ENCODE results near the gene C1RL.
"Not testable (repeated sequence)": the region's sequence is repeated elsewhere in the genome, so short reads cannot be mapped to it uniquely, and the experiment has no call there.

C1RL gene

GRCh38 chr12:7066596-7066995 lies 42.4 kb downstream of the C1RL start:
- Mint-ChIP-seq H3K27ac (no peak overlapping the region), H3K36me3 (ENCODE audit: low read depth) (no peaks in the 10 kb centered on the region)

GRCh38 chr12:7065073-7065623 lies 43.9 kb downstream of the C1RL start:
- H3K4me3 Mint-ChIP-seq = no peak overlapping the region
- H3K4me1 Mint-ChIP-seq (ENCODE audit: low read depth) = no peaks in the 10 kb centered on the region
- H3K36me3 Mint-ChIP-seq (ENCODE audit: low read depth) = no peaks in the 10 kb centered on the region
- H3K27ac Mint-ChIP-seq = no peak overlapping the region
- H3K9me3 Mint-ChIP-seq = no peaks in the 10 kb centered on the region
- DNase-seq (ENCODE audit: low spot score) = no peak
- peaks cover 12% of the 10 kb centered on the region for H3K27me3 Mint-ChIP-seq (ENCODE audit: low read depth)

More at GRCh38 chr12:7066596-7066995, 42.4 kb downstream of the C1RL start:
- Mint-ChIP-seq H3K4me3 (no peak overlapping the region), H3K9me3 (no peaks in the 10 kb centered on the region), H3K27me3 (ENCODE audit: low read depth) (peaks cover 7% of the 10 kb centered on the region), H3K4me1 (ENCODE audit: low read depth) (no peaks in the 10 kb centered on the region)
- no peak for DNase-seq (ENCODE audit: low spot score)

- no peaks in the 10 kb centered on the region for H3K9me3 Mint-ChIP-seq
- H3K36me3 Mint-ChIP-seq (ENCODE audit: low read depth) = no peaks in the 10 kb centered on the region
- no peaks in the 10 kb centered on the region for H3K4me1 Mint-ChIP-seq (ENCODE audit: low read depth)
- DNase-seq (ENCODE audit: low spot score) = no peak
- no peak overlapping the region for H3K27ac Mint-ChIP-seq
- peaks cover 17% of the 10 kb centered on the region for H3K27me3 Mint-ChIP-seq (ENCODE audit: low read depth)
- H3K4me3 Mint-ChIP-seq = no peak overlapping the region
Observed at GRCh38 chr12:7064516-7064915, 44.5 kb downstream of the C1RL start.

GRCh38 chr12:7061596-7061995 lies 47.4 kb downstream of the C1RL start:
- Mint-ChIP-seq H3K36me3 (ENCODE audit: low read depth) (no peaks in the 10 kb centered on the region), H3K9me3 (no peaks in the 10 kb centered on the region), H3K27ac (no peak overlapping the region), H3K4me3 (no peak overlapping the region), H3K4me1 (ENCODE audit: low read depth) (no peaks in the 10 kb centered on the region), H3K27me3 (ENCODE audit: low read depth) (peaks cover 22% of the 10 kb centered on the region)
- no peak for DNase-seq (ENCODE audit: low spot score)

- Mint-ChIP-seq H3K4me1 (ENCODE audit: low read depth) (no peaks in the 10 kb centered on the region), H3K9me3 (no peaks in the 10 kb centered on the region), H3K36me3 (ENCODE audit: low read depth) (no peaks in the 10 kb centered on the region), H3K27ac (no peak overlapping the region), H3K27me3 (ENCODE audit: low read depth) (peaks cover 22% of the 10 kb centered on the region), H3K4me3 (no peak overlapping the region)
- no peak for DNase-seq (ENCODE audit: low spot score)
Observed at GRCh38 chr12:7061138-7061537, 47.9 kb downstream of the C1RL start.

GRCh38 chr12:7060353-7060954 lies 48.6 kb downstream of the C1RL start, which contains the start of gene C1S:
Gene C1S (plus strand): TSS chr12:7060718. CDS start chr12:7061913, 1,195 bp downstream.
- peaks cover 21% of the 10 kb centered on the region for H3K27me3 Mint-ChIP-seq (ENCODE audit: low read depth)
- no peaks in the 10 kb centered on the region for H3K9me3 Mint-ChIP-seq
- H3K4me3 Mint-ChIP-seq = no peak within 1 kb of the TSS
- H3K27ac Mint-ChIP-seq = no peak within 1 kb of the TSS
- no peaks in the 10 kb centered on the region for H3K4me1 Mint-ChIP-seq (ENCODE audit: low read depth)
- H3K36me3 Mint-ChIP-seq (ENCODE audit: low read depth) = no peaks in the 10 kb centered on the region
- no peak for DNase-seq (ENCODE audit: low spot score)

- H3K27me3 Mint-ChIP-seq (ENCODE audit: low read depth) = peaks cover 28% of the 10 kb centered on the region
- no peak overlapping the region for H3K27ac Mint-ChIP-seq
- no peaks in the 10 kb centered on the region for H3K4me1 Mint-ChIP-seq (ENCODE audit: low read depth)
- H3K36me3 Mint-ChIP-seq (ENCODE audit: low read depth) = no peaks in the 10 kb centered on the region
- H3K9me3 Mint-ChIP-seq = no peaks in the 10 kb centered on the region
- no peak for DNase-seq (ENCODE audit: low spot score)
- no peak overlapping the region for H3K4me3 Mint-ChIP-seq
Observed at GRCh38 chr12:7059780-7060179, 49.2 kb downstream of the C1RL start.

GRCh38 chr12:7058850-7059395 lies 50.1 kb downstream of the C1RL start:
- no peak overlapping the region for H3K27ac Mint-ChIP-seq
- H3K4me3 Mint-ChIP-seq = no peak overlapping the region
- H3K27me3 Mint-ChIP-seq (ENCODE audit: low read depth) = peaks cover 33% of the 10 kb centered on the region
- no peaks in the 10 kb centered on the region for H3K4me1 Mint-ChIP-seq (ENCODE audit: low read depth)
- H3K9me3 Mint-ChIP-seq = no peaks in the 10 kb centered on the region
- DNase-seq (ENCODE audit: low spot score) = no peak
- no peaks in the 10 kb centered on the region for H3K36me3 Mint-ChIP-seq (ENCODE audit: low read depth)

- H3K9me3 Mint-ChIP-seq = no peaks in the 10 kb centered on the region
- H3K27ac Mint-ChIP-seq = no peak overlapping the region
- H3K36me3 Mint-ChIP-seq (ENCODE audit: low read depth) = no peaks in the 10 kb centered on the region
- no peak overlapping the region for H3K4me3 Mint-ChIP-seq
- H3K4me1 Mint-ChIP-seq (ENCODE audit: low read depth) = no peaks in the 10 kb centered on the region
- DNase-seq (ENCODE audit: low spot score) = no peak
- H3K27me3 Mint-ChIP-seq (ENCODE audit: low read depth) = peaks cover 37% of the 10 kb centered on the region
Observed at GRCh38 chr12:7058163-7058845, 50.7 kb downstream of the C1RL start.

- not testable (repeated sequence) for H3K9me3 Mint-ChIP-seq; H3K4me1 Mint-ChIP-seq (ENCODE audit: low read depth); H3K36me3 Mint-ChIP-seq (ENCODE audit: low read depth); DNase-seq (ENCODE audit: low spot score); H3K4me3 Mint-ChIP-seq; H3K27ac Mint-ChIP-seq
- H3K27me3 Mint-ChIP-seq (ENCODE audit: low read depth) = peaks cover 59% of the 10 kb centered on the region
Observed at GRCh38 chr12:7055736-7056135, 53.3 kb downstream of the C1RL start.

GRCh38 chr12:7054925-7055324 lies 54.1 kb downstream of the C1RL start:
- no peak overlapping the region for H3K4me3 Mint-ChIP-seq
- peaks cover 62% of the 10 kb centered on the region for H3K27me3 Mint-ChIP-seq (ENCODE audit: low read depth)
- no peak for DNase-seq (ENCODE audit: low spot score)
- no peaks in the 10 kb centered on the region for H3K36me3 Mint-ChIP-seq (ENCODE audit: low read depth)
- H3K27ac Mint-ChIP-seq = no peak overlapping the region
- no peaks in the 10 kb centered on the region for H3K9me3 Mint-ChIP-seq
- no peaks in the 10 kb centered on the region for H3K4me1 Mint-ChIP-seq (ENCODE audit: low read depth)

- not testable (repeated sequence) for H3K9me3 Mint-ChIP-seq; H3K4me3 Mint-ChIP-seq; H3K36me3 Mint-ChIP-seq (ENCODE audit: low read depth); H3K27ac Mint-ChIP-seq; DNase-seq (ENCODE audit: low spot score)
- H3K27me3 Mint-ChIP-seq (ENCODE audit: low read depth) = peaks cover 46% of the 10 kb centered on the region
- peaks cover 15% of the 10 kb centered on the region for H3K4me1 Mint-ChIP-seq (ENCODE audit: low read depth)
Observed at GRCh38 chr12:7049973-7050372, 59.0 kb downstream of the C1RL start.

- DNase-seq (ENCODE audit: low spot score); H3K4me3 Mint-ChIP-seq; H3K9me3 Mint-ChIP-seq; H3K36me3 Mint-ChIP-seq (ENCODE audit: low read depth); H3K27ac Mint-ChIP-seq: not testable (repeated sequence)
- Mint-ChIP-seq H3K4me1 (ENCODE audit: low read depth) (peaks cover 15% of the 10 kb centered on the region), H3K27me3 (ENCODE audit: low read depth) (peaks cover 43% of the 10 kb centered on the region)
Observed at GRCh38 chr12:7049445-7049951, 59.5 kb downstream of the C1RL start.

GRCh38 chr12:7047306-7047705 lies 61.7 kb downstream of the C1RL start:
- H3K4me1 Mint-ChIP-seq (ENCODE audit: low read depth) = peaks cover 15% of the 10 kb centered on the region
- no peak overlapping the region for H3K27ac Mint-ChIP-seq
- no peak for DNase-seq (ENCODE audit: low spot score)
- peaks cover 25% of the 10 kb centered on the region for H3K27me3 Mint-ChIP-seq (ENCODE audit: low read depth)
- peak overlapping the region; percentile 31 for H3K4me3 Mint-ChIP-seq
- H3K9me3 Mint-ChIP-seq = no peaks in the 10 kb centered on the region
- H3K36me3 Mint-ChIP-seq (ENCODE audit: low read depth) = no peaks in the 10 kb centered on the region

Data from T-helper 2 cell treated with Interferon-gamma antibody and Interleukin-4, amounts not matched to agents 5 μg/mL and 100 μg/mL, for 36 hours (primary cell).